ENCODE measurements around the gene KCNH4. TPM values are rescaled to one million over a fixed set of nuclear protein-coding genes. Genes with fewer than 3 reads are reported as not detected.
A peak's percentile ranks its signal among the peaks of the same experiment; 100 is the strongest.
"Not testable (repeated sequence)": the region's sequence is repeated elsewhere in the genome, so short reads cannot be mapped to it uniquely, and the experiment has no call there.

KCNH4 gene
- total RNA-seq, 1 experiment from 2014 or later = 0.12 TPM

DNA sequence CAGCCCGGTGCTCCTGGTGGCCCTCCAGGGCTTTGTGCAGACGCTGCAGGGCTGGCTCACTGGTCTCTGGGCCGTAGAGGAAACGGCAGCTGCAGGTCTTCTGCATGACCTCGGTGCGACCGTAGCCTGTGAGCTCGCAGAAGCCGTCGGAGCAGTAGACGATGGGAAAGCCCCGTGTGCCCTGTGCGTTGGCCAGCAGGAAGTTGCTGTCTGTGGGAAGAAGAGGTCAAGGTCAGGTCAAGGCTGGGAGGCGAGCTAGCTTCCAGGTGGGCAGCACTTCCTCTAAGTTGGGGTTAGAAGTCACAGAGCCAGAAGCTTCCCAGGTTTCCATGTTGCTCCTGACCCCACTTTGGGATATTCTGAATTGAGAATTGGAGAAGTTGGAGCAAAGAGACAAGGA is 2.1 kb downstream of the KCNH4 start:
- DNase-seq (ENCODE audit: low read depth) = no peak

DNA sequence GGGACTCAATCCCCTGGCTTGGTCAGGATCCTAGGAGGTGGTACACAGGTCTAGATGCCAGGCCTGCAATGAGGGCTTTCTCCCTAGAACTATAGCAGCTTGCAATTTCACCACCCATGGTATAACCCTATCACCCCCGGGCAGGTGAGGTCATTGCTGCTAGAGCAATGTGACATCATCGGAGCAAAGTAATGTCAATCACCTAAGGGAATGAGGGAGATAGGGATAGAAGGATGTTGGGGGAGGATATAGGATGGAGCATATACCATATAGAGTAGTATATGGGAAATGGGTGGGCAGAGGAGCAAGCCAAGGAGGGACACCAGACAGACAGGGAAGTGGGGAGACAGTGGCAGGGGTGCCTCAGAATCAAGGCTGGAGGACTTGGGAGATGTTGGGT is 3.3 kb downstream of the KCNH4 start:
- DNase-seq (ENCODE audit: low read depth) = no peak

DNA sequence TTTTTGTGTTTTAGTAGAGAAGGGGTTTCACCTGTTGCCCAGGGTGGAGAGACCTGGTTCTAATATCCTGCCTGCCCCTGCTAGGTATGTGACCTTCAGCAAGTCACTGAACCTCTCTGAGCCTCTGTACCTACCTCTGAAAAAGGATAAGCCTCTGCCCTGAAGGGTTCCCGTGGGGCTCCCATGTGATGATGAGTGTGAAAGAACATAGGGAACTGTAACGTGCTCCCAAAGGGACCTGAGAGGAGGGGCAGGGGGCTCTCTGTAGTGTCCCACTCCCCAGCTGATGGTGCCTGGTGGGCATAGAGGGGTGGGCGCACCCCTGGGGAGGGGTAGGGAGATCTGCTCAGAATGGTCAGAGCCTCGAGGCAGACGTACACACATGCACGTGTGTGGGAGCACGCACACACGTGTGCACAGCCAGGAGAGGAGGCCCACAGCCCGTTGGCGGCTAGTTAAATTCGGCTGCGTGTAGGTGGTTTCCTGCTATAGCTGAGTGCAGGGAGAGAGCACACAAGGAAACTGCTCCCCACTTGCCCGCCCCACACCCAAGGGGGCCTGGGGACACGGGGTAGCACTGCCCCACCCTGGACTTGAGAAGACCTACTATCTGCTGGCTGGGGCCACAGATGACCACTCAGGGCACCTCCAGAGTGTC is 6.7 kb downstream of the KCNH4 start:
- DNase-seq (ENCODE audit: low read depth) = no peak

DNA sequence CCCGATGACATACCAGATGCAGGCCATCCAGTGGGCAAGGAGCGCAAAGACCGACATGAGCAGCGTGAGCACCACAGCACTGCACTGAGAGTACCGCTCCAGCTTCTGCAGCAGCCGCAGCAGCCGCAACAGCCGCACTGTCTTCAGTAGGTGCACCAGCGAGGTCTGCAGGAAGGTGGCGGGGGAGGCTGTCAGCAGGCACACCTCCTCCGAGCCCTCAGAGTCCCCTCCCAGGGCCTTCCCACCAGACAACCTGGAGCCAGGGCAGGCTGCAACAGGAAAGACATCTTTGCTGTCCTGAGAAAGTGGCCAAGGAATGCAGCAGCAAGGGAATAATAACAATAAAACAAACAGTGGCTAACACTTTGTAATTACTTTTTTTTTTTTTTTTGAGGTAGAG is 9.1 kb downstream of the KCNH4 start:
- no peak for DNase-seq (ENCODE audit: low read depth)

DNA sequence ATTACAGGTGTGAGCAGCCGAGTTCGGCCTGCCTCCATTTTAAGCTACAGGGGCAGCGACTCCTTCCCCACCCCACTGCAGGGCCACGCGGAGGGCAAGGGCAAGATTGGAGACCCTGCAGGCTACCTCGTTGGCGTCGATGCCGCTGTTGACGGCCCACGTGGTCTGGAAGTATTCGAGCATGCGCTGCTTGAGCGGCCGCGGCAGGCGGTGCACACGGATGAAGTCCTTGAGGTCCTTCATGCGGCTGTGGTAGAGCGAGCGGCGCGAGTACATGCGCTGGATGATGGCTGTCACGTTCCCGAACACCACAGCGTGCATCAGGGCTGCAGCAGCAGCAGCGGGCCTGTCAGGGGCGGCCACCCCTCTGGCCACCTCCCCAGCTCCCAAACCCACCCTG is 11.6 kb downstream of the KCNH4 start:
- DNase-seq (ENCODE audit: low read depth) = no peak

DNA sequence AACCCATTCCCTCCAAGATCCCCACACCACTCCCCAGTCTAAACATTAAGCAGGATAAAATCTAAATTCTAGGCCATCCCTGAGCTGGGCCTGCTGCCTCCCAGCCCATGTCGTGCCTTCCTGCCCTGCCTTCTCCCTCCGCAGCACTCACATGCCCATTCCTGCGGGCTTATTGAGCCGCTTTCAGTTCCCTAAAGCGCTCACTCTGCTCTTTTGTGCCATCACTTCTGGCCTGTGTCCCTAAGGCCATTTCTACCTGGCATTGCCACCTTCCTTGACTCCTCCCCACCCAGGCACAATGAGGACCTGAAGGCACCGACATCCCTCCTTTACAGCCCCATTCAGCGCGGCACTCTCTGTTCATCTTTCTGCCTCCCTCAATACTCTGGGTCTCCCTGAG is 13.1 kb downstream of the KCNH4 start:
- no peak for DNase-seq (ENCODE audit: low read depth)

DNA sequence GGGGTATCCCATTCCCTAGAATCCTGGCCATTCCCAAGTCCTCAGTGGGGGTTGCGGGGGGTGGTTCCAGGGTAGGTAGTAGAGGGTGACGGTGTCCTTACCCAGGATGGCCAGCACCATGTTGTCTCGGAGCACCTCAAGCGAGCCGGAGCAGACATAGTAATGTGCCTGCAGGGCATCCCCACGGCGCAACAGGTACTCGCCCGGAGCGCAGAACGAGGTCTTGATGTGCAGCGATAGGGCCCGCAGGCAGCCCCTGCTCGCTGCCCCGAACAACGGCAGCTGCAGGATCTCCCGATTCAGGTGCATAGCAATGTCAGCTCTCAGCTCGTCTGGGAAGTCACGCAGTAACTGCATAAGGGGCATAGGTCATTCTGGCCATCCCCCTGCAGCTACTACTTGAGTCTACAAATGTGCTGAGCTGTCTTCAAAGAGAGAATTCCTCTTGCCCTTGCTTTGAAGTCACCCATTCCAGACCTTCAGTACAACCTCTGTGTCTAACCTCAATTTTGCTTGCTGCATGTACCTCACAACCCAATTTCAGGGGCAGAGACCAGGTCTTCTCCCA is 14.7 kb downstream of the KCNH4 start:
- no peak for DNase-seq (ENCODE audit: low read depth)

DNA sequence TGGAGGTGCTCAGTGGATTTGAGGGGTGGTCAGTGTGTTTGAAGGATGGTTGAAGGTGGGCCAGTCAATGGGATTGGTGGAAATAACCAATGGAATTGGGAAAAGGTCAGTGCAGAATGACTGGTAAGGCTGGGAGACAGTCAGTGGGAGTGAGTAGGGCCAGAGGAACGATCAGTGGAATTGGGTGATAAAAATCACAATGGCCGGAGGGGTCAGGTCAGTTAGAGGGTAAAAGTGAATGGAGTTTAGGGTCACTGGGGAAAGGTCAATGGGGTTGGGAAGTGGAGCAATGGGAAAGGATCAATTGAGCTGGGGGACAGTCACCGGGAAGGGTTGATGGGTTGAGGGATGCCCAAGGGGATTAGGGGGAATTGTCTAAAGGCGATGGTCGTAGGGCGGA is 15.2 kb downstream of the KCNH4 start:
- DNase-seq (ENCODE audit: low read depth) = no peak

DNA sequence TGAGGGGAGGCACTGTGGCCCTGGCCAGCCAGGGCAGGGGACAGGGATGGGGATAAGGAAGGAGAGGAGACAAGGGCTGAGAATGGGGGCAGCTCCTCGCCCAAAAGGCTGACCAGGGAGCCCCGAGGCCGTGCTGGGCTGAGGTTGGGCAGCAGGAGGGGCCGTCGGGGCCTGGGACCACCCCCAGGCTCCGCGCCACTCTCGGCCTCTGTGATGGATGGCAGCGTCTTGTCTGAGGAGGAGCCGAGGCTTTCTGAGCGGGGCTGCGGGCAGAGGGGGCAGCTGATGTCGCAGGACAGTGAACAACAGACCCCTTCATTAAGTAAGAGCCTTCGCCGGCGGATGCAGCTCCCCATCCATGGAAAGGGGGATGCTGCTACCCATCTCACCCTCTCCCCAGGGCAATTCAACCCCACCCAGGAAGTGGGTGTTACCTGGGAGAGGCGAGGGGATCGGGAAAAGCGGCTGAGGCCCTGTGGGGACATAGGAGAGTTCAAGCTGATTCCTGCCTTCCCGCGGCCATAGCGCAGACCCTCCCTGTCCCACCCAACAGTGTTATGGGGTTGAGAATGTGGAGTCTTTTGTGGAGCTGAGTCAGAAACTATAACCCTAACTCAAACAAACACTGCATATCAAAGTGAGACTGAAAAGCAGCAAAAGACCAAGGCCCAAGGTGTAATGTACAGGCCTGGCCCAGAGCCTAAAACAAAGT is 17.1 kb downstream of the KCNH4 start:
- DNase-seq (ENCODE audit: low read depth) = no peak

DNA sequence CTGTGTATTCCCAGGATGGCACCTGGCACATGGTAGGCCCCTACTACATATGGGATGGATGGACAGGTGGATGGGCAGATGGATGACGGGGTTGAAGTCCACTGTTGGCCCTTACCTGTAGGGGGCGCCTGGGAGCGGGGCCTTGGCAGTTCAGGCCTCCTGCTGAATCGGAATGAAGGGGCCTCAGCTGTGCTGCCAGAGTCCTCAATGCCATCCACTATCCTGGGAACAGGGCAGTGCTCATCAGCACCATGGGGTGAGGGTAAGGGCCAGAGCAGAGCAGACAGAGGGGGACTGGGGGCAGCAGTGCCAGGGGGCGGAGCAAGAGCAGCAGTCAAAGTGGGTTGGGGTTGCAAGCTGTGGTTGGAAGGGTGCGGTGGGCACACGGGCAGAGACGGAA is 17.8 kb downstream of the KCNH4 start:
- DNase-seq (ENCODE audit: low read depth) = no peak

DNA sequence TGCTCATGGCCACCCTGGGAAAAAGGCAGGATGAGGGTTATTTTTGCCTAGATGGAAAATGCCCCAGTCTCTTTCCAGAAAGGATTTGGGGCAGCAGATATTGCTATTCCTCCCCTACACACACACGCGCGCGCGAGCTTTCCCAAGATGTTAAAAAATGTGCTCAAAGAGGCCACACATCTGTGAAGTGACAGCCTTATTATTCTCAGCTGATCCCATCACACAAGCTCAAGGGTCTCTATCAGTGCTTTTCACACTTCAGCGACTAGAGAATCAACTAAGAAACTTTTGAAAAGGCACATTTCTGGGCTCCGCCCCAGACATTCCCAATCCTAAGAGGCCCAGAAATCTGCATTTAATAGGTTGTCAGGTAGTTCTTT is 20.4 kb downstream of the KCNH4 start:
- no peak for DNase-seq (ENCODE audit: low read depth)

DNA sequence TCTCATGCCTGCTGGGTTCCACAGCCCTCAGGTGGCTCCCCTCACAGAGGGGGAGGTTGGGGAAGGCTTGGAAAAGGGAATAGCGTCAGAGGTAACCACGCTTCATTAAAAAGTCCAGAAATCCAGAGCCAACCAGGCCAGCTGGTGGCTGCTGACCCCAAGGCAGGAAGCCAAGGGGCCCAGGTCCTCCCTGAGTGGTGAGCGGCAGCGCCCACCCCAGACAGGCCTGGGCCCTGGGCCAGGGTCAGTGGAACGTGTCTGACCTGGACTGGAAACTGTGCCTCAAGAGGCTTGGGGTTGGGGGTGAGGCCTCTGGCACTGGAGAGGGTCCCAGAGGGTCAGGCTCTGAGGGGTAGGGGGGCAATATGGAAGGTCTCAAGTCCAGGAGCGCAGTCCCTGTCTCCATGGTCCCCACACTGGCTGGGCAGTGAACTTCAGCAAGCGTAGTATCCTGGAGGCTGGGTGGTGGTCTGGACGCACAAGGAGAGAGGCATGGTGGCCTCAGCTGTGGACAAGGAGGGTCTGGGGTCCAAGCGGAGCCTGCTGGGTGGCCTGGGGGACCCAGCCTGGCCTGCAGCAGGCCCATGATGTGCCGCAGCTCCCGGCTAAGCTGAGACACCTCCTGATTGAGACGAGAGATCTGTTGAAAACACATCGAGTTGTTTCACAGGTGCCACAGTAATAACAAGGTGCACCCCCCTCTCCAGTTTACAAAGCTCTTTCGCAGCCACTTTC is 21.0 kb downstream of the KCNH4 start:
- DNase-seq (ENCODE audit: low read depth) = no peak

DNA sequence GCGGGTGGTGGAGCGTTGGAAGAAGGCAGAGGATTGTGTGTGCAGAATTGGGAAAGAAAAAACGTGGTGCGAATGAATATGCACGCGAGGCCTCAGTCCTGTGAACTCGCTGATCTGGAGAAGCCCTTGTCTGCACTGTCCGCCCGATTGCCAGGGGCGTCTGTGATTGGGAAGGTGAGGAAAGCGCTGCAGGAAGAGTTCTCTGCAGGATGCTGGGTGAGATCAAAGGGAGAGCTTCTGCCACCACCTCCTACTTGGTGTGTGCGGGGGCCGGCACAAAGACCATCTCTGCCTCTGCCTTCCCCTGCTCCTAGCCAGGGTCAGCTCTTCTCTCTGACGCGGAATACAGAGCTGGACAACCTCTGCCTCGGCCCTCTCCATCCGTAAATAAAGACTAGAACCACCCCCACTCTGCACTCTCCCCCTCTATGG is 25.3 kb downstream of the KCNH4 start:
- DNase-seq (ENCODE audit: low read depth) = peak; percentile 58

DNA sequence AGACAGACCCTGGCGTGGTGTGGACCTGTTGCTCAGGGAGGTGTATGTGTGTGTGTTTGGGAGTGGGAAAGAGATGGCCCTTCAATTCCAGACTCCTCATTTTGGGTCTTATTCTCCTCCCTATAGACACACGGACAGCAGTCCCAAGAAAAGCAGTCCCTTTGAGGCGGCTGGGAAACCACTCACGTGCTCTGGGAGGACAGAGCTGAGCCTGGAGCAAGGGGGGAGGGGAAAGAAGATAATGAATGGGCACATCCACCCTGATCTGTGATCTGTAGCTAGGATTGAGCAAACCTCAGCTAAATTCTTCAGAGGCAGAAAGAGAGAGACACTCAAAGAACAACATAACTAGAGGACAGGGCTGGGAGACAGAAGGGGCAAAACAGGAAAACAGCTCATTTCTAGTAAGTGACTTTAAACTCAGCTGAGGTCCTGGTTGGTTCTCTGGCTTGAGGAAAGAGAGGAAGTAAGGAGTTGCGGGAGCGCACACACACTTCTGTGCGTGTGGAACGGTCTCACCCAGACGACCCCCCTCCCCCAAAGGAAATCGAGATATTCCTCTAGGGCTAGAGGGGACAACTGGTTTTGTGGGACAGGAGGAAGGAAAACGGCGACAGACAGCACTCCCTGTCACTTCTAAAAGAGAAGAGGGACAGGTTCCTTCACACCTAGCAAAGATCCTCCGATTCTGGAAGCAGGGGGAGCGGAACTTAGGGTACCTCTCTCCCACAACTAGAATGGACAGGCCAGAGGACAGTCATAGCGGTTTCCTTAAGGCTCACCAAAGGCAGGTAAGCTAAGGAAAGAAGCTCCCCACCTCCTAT is 26.8 kb downstream of the KCNH4 start:
- peak; percentile 20 for DNase-seq (ENCODE audit: low read depth)

DNA sequence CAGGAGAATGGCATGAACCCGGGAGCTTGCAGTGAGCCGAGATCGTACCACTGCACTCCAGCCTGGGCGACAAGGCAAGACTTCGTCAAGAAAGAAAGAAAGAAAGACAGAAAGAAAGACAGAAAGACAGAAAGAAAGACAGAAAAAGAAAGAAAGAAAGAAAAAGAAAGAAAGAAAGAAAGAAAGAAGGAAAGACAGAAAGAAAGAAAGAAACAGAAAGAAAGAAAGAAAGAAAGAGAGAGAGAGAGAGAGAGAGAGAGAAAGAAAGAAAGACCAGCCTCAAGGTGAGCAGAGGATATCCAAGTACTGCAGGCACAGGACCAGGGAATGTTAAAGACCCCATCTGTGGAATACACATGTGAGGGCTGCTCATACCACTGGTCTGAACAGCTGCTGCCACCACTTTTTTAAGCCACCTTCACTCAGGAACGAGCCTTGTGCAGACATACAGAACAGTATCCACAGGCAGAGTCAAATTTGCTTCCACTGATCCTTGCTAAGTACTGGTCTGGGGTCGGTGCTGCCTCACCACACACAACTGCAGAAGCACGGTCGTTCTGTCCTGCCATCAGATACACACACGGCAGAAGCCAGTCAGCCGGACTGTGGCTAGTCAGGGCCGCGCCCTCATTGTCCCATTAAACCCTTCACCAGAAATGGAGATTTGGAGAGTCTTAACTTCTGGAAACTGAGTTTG is 33.9 kb downstream of the KCNH4 start:
- DNase-seq (ENCODE audit: low read depth) = no peak

DNA sequence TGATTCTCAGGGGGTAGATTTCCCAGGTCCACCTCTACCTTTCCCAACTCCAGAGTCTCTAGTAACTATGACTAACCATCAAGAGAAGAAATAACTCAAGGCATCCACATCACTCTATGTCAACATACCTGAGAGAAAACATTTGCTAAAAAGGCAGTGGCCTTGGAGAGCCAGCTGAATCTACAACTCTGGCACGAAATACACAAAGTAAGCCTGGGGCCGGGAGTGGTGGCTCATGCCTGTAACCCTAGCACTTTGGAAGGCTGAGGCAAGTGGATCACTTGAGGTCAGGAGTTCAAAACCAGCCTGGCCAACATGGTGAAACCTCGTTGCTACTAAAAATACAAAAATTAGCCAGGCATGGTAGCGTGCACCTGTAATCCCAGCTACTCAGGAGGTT is 37.8 kb downstream of the KCNH4 start:
- not testable (repeated sequence) for DNase-seq (ENCODE audit: low read depth)

DNA sequence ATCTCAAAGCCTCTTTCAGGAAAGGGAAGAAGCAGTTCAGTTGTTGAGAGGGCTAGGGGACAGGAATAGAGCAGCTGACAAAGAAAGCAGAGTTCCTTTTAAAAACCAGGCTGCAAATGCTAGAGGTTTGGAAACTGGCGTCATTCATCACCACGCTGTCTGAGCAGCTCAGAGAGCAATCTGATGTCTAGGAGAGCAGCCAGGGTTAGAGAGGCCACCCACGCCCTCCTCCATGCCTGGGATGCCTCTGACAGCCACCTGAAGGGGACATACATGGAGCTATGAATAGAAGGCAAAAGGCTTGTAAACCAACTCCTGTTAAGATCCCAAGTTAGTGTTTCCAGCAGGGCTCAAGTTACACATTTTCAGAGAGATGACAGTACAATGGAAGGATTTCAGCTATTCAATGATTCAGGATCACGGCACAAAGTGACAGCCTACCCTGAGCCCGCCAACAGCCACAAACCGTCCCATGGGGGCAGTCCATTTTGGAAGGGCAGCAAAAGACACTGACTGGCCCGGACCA is 38.5 kb downstream of the KCNH4 start:
- DNase-seq (ENCODE audit: low read depth) = no peak

DNA sequence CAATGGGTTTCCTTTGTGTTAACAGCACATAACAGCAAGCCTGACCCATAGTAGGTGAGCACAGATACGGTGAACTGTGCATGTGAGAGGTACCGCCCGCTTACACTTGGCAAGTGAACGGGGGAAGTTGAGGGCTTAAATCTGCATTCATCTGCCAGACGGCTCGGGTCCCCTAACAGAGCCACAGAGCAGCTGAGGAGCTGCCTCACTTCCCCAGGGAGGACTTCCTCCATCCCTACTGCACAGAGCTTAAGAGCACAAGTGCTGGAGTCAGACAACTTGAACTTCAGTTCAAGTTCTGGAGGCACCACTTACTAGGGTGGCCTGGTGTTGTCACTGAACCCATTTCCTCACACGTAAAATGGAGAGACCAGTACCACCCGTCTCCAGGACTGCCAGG is 39.6 kb downstream of the KCNH4 start:
- no peak for DNase-seq (ENCODE audit: low read depth)

DNA sequence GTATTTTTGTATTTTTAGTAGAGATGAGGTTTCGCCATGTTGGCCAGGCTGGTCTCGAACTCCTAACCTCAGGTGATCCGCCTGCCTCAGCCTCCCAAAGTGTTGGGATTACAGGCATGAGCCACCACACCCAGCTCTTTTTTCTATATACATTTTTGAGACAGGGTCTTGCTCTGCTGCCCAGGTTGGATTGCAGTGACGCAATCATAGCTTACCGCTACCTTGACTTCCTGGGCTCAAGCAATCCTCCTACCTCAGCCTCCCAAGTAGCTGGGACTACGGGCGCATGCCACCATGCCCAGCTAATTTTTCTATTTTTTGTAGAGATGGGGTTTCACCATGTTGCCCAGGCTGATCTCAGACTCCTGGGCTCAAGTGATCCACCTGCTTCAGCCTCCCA is 40.3 kb downstream of the KCNH4 start:
- not testable (repeated sequence) for DNase-seq (ENCODE audit: low read depth)

DNA sequence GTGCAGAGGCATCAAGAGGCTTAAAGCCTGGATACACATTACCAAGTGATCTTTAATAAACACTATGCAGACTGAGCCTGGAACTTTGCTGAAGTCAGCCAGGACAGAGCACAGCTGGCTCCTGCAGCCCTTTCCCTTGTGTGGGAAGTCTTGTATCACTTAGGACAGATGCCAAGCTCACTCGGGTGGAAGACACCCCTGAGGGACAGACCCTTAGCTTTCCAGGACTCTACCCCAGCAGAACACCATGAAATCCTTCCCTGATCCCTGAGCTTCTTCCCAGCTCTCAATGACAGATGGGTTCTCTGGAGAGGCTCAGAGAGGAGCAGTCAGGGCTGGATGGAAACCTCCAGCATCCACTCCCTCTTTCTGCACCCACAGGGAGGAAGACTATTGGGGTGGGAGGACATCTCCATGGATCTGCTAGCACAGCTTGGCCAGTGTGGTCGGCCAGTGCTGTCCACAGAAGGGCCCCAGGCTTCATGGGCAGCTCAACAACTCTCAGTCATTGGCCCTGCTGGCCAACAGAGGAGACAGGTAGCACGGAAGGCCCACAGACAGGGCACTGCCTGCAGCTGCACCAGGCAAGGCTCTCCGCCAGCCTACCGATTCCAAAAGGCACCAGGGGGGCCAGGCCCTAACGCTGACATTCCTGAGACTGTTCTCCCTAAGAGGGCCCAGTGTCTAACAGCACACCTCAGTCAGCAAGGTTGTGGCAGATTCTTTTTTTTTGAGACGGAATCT is 42.0 kb downstream of the KCNH4 start:
- no peak for DNase-seq (ENCODE audit: low read depth)
